ENCODE data around the gene EXOC1. TPM values are rescaled to one million over a fixed set of nuclear protein-coding genes. Genes with fewer than 3 reads are reported as not detected.

EXOC1 gene
- 13.2 TPM for polyA plus RNA-seq

GRCh38 chr4:55853484-55854046 lies at the start of gene EXOC1:
Gene EXOC1, plus strand, starts transcription at chr4:55853648. Its CDS starts 4,676 bp downstream, at chr4:55858324.
- Mint-ChIP-seq H3K36me3 (peaks cover 4% of the 10 kb centered on the region), H3K27ac (peak within 1 kb of the TSS in 2 of 3 donors; percentile 91 to 95), H3K4me3 (peak within 1 kb of the TSS in 2 of 4 donors; percentile 32 to 36), H3K9me3 (no peaks in the 10 kb centered on the region), H3K4me1 (peaks cover 12 to 18% (median 12%) of the 10 kb centered on the region in 3 donors), H3K27me3 (peaks cover 2% of the 10 kb centered on the region)

- H3K4me1 Mint-ChIP-seq: no peaks in the 10 kb centered on the region
- H3K9me3 Mint-ChIP-seq: peaks cover 0 to 4% (median 0%) of the 10 kb centered on the region in 3 donors
- H3K27me3 Mint-ChIP-seq: peaks cover 11% of the 10 kb centered on the region
- H3K36me3 Mint-ChIP-seq: no peaks in the 10 kb centered on the region
- H3K27ac Mint-ChIP-seq: no peak overlapping the region
- H3K4me3 Mint-ChIP-seq: no peak overlapping the region
Observed at GRCh38 chr4:55807556-55807955, 45.9 kb upstream of the EXOC1 start.

GRCh38 chr4:55808186-55808585 lies 45.3 kb upstream of the EXOC1 start:
- H3K36me3 Mint-ChIP-seq: no peaks in the 10 kb centered on the region
- no peaks in the 10 kb centered on the region for H3K4me1 Mint-ChIP-seq
- H3K9me3 Mint-ChIP-seq: peaks cover 0 to 4% (median 0%) of the 10 kb centered on the region in 3 donors
- H3K4me3 Mint-ChIP-seq: no peak overlapping the region
- H3K27me3 Mint-ChIP-seq: peaks cover 11% of the 10 kb centered on the region
- H3K27ac Mint-ChIP-seq: no peak overlapping the region

GRCh38 chr4:55808632-55809031 lies 44.8 kb upstream of the EXOC1 start:
- Mint-ChIP-seq H3K27me3 (peaks cover 11% of the 10 kb centered on the region), H3K36me3 (no peaks in the 10 kb centered on the region), H3K4me1 (no peaks in the 10 kb centered on the region), H3K9me3 (peaks cover 2 to 4% (median 2%) of the 10 kb centered on the region in 3 donors), H3K4me3 (no peak overlapping the region), H3K27ac (no peak overlapping the region)

GRCh38 chr4:55817691-55818090 lies 35.8 kb upstream of the EXOC1 start:
- peaks cover 12% of the 10 kb centered on the region for H3K27me3 Mint-ChIP-seq
- H3K4me3 Mint-ChIP-seq: no peak overlapping the region
- H3K4me1 Mint-ChIP-seq: peaks cover 0 to 3% (median 0%) of the 10 kb centered on the region in 3 donors
- peaks cover 0 to 6% (median 2%) of the 10 kb centered on the region in 3 donors for H3K9me3 Mint-ChIP-seq
- no peak overlapping the region for H3K27ac Mint-ChIP-seq
- H3K36me3 Mint-ChIP-seq: peaks cover 4% of the 10 kb centered on the region

GRCh38 chr4:55819634-55820033 lies 33.8 kb upstream of the EXOC1 start, which contains the start of gene EXOC1L:
Gene EXOC1L, plus strand, starts transcription at chr4:55819790. Its CDS starts 237 bp downstream, at chr4:55820027.
- Mint-ChIP-seq H3K4me3 (peak within 1 kb of the TSS in 1 of 4 donors; percentile 13), H3K27me3 (peaks cover 12% of the 10 kb centered on the region), H3K27ac (no peak within 1 kb of the TSS), H3K9me3 (peaks cover 0 to 3% (median 0%) of the 10 kb centered on the region in 3 donors), H3K4me1 (peaks cover 0 to 3% (median 0%) of the 10 kb centered on the region in 3 donors), H3K36me3 (peaks cover 4% of the 10 kb centered on the region)

GRCh38 chr4:55820279-55820678 lies 33.2 kb upstream of the EXOC1 start:
- Mint-ChIP-seq H3K36me3 (peaks cover 4% of the 10 kb centered on the region), H3K27me3 (peaks cover 12% of the 10 kb centered on the region), H3K4me3 (no peak overlapping the region), H3K27ac (no peak overlapping the region), H3K4me1 (peaks cover 0 to 3% (median 0%) of the 10 kb centered on the region in 3 donors), H3K9me3 (peaks cover 0 to 3% (median 0%) of the 10 kb centered on the region in 3 donors)

- no peak overlapping the region for H3K27ac Mint-ChIP-seq
- H3K4me1 Mint-ChIP-seq: peaks cover 0 to 3% (median 0%) of the 10 kb centered on the region in 3 donors
- no peak overlapping the region for H3K4me3 Mint-ChIP-seq
- peaks cover 4% of the 10 kb centered on the region for H3K36me3 Mint-ChIP-seq
- H3K27me3 Mint-ChIP-seq: peaks cover 12% of the 10 kb centered on the region
- peaks cover 0 to 3% (median 0%) of the 10 kb centered on the region in 3 donors for H3K9me3 Mint-ChIP-seq
Observed at GRCh38 chr4:55822329-55822728, 31.1 kb upstream of the EXOC1 start.

GRCh38 chr4:55824865-55825264 lies 28.6 kb upstream of the EXOC1 start:
- no peak overlapping the region for H3K4me3 Mint-ChIP-seq
- H3K9me3 Mint-ChIP-seq: no peaks in the 10 kb centered on the region
- no peak overlapping the region for H3K27ac Mint-ChIP-seq

GRCh38 chr4:55826986-55827385 lies 26.5 kb upstream of the EXOC1 start:
- peaks cover 7% of the 10 kb centered on the region for H3K27me3 Mint-ChIP-seq
- H3K4me3 Mint-ChIP-seq: no peak overlapping the region
- H3K9me3 Mint-ChIP-seq: no peaks in the 10 kb centered on the region
- no peak overlapping the region for H3K27ac Mint-ChIP-seq
- no peaks in the 10 kb centered on the region for H3K36me3 Mint-ChIP-seq
- H3K4me1 Mint-ChIP-seq: peaks cover 0 to 3% (median 0%) of the 10 kb centered on the region in 3 donors

More at GRCh38 chr4:55824865-55825264, 28.6 kb upstream of the EXOC1 start:
- Mint-ChIP-seq H3K4me1 (peaks cover 0 to 3% (median 0%) of the 10 kb centered on the region in 3 donors), H3K27me3 (peaks cover 11% of the 10 kb centered on the region), H3K36me3 (peaks cover under 1% of the 10 kb centered on the region)

- Mint-ChIP-seq H3K9me3 (no peaks in the 10 kb centered on the region), H3K36me3 (no peaks in the 10 kb centered on the region), H3K27me3 (peaks cover 3% of the 10 kb centered on the region), H3K4me3 (no peak overlapping the region), H3K4me1 (peaks cover 0 to 3% (median 0%) of the 10 kb centered on the region in 3 donors), H3K27ac (no peak overlapping the region)
Observed at GRCh38 chr4:55827582-55827981, 25.9 kb upstream of the EXOC1 start.

GRCh38 chr4:55830048-55830447 lies 23.4 kb upstream of the EXOC1 start:
- Mint-ChIP-seq H3K9me3 (no peaks in the 10 kb centered on the region), H3K4me3 (no peak overlapping the region), H3K36me3 (no peaks in the 10 kb centered on the region), H3K4me1 (peaks cover 0 to 3% (median 0%) of the 10 kb centered on the region in 3 donors), H3K27me3 (peaks cover 8% of the 10 kb centered on the region), H3K27ac (no peak overlapping the region)

GRCh38 chr4:55830716-55831115 lies 22.7 kb upstream of the EXOC1 start:
- Mint-ChIP-seq H3K9me3 (peaks cover 0 to 3% (median 2%) of the 10 kb centered on the region in 3 donors), H3K4me1 (peaks cover 0 to 3% (median 0%) of the 10 kb centered on the region in 3 donors), H3K4me3 (no peak overlapping the region), H3K27ac (no peak overlapping the region), H3K36me3 (no peaks in the 10 kb centered on the region), H3K27me3 (peaks cover 9% of the 10 kb centered on the region)

- Mint-ChIP-seq H3K4me3 (no peak overlapping the region), H3K36me3 (no peaks in the 10 kb centered on the region), H3K9me3 (peaks cover 5 to 12% (median 9%) of the 10 kb centered on the region in 3 donors), H3K27me3 (peaks cover 19% of the 10 kb centered on the region), H3K27ac (no peak overlapping the region), H3K4me1 (peaks cover 0 to 1% (median 0%) of the 10 kb centered on the region in 3 donors)
Observed at GRCh38 chr4:55834086-55834795, 19.2 kb upstream of the EXOC1 start.

- H3K27me3 Mint-ChIP-seq: peaks cover 28% of the 10 kb centered on the region
- no peaks in the 10 kb centered on the region for H3K36me3 Mint-ChIP-seq
Observed at GRCh38 chr4:55837903-55838302, 15.5 kb upstream of the EXOC1 start.

More at GRCh38 chr4:55837903-55838302, 15.5 kb upstream of the EXOC1 start:
- H3K4me1 Mint-ChIP-seq: no peaks in the 10 kb centered on the region
- H3K9me3 Mint-ChIP-seq: peaks cover 5 to 12% (median 10%) of the 10 kb centered on the region in 3 donors
- no peak overlapping the region for H3K27ac Mint-ChIP-seq
- H3K4me3 Mint-ChIP-seq: no peak overlapping the region

Data from IgD-negative memory B cell (primary cell).